GM12801 (cell line): ENCODE results near the gene LHX6.

Source experiments
- CTCF ChIP-seq: IDR thresholded peaks from one replicate; pipeline ENCODE4 v1.5.1; 2011; ENCODE audit warnings: control low read depth; ENCODE audit not compliant: insufficient read length; ENCODE audit errors: extremely low read depth

Gene LHX6

GRCh38 chr9:122223435-122223834, 5.3 kb downstream of the LHX6 start:
- no peak for TF ChIP-seq CTCF

- no peak for TF ChIP-seq CTCF
Measured at GRCh38 chr9:122222791-122223190, 6.0 kb downstream of the LHX6 start.

- TF ChIP-seq CTCF = no peak
Measured at GRCh38 chr9:122221183-122221811, 7.5 kb downstream of the LHX6 start.

GRCh38 chr9:122220673-122221182, 8.0 kb downstream of the LHX6 start:
- TF ChIP-seq CTCF = no peak

- no peak for TF ChIP-seq CTCF
Measured at GRCh38 chr9:122219856-122220672, 8.7 kb downstream of the LHX6 start.

GRCh38 chr9:122218935-122219855, 9.6 kb downstream of the LHX6 start:
- TF ChIP-seq CTCF = no peak
